ENCODE measurements around the gene LRRC74A.

Gene LRRC74A

DNA sequence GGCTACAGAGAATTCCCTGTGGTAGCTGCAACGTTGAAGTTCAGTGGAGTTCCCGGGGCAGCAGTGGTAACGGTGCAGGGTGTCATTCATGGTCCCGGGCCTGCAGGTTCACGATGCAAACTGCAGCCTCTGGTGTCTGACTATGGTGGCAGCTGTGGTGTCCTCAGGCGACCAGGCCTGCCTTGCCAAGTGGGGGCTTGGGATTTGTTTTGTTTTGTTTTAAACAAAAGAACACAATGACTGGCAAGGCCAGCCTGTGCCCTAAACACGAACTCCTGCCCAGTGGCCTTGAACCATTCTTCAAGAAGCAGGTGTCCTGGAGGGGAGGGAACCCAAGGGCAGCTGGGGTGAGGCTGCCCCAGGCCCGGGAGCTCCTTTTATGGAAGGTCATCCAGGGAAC is 48.5 kb downstream of the LRRC74A start:
- Histone ChIP-seq H3K27me3 (replicated peaks; ENCODE audit: control insufficient read depth, insufficient read depth, low read length) (peaks cover 2% of the 10 kb centered on the region), H3K36me3 (ENCODE audit: control insufficient read depth, insufficient read depth, low read length) (no peaks in the 10 kb centered on the region), H3K4me3 (replicated peaks; ENCODE audit: low read depth, low read length) (no peak overlapping the region)
- DNase-seq (ENCODE audit: extremely low read depth, insufficient read length), result no peak
- TF ChIP-seq, protein P1, sequence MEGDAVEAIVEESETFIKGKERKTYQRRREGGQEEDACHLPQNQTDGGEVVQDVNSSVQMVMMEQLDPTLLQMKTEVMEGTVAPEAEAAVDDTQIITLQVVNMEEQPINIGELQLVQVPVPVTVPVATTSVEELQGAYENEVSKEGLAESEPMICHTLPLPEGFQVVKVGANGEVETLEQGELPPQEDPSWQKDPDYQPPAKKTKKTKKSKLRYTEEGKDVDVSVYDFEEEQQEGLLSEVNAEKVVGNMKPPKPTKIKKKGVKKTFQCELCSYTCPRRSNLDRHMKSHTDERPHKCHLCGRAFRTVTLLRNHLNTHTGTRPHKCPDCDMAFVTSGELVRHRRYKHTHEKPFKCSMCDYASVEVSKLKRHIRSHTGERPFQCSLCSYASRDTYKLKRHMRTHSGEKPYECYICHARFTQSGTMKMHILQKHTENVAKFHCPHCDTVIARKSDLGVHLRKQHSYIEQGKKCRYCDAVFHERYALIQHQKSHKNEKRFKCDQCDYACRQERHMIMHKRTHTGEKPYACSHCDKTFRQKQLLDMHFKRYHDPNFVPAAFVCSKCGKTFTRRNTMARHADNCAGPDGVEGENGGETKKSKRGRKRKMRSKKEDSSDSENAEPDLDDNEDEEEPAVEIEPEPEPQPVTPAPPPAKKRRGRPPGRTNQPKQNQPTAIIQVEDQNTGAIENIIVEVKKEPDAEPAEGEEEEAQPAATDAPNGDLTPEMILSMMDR (IDR thresholded peaks at IDR 0.05; ENCODE audit: insufficient read depth, low read length, poor library complexity, severe bottlenecking), result no peak

GRCh38 chr14:76876076-76876475 is 49.9 kb downstream of the LRRC74A start:
- Histone ChIP-seq H3K27me3 (replicated peaks; ENCODE audit: control insufficient read depth, insufficient read depth, low read length) (peaks cover 2% of the 10 kb centered on the region), H3K4me3 (replicated peaks; ENCODE audit: low read depth, low read length) (no peak overlapping the region), H3K36me3 (ENCODE audit: control insufficient read depth, insufficient read depth, low read length) (no peaks in the 10 kb centered on the region)
- TF ChIP-seq, protein P1 (IDR thresholded peaks at IDR 0.05; ENCODE audit: insufficient read depth, low read length, poor library complexity, severe bottlenecking), result peak; percentile 87
- no peak for DNase-seq (ENCODE audit: extremely low read depth, insufficient read length)

GRCh38 chr14:76877871-76878270 is 51.7 kb downstream of the LRRC74A start:
- Histone ChIP-seq H3K36me3 (ENCODE audit: control insufficient read depth, insufficient read depth, low read length) (no peaks in the 10 kb centered on the region), H3K4me3 (replicated peaks; ENCODE audit: low read depth, low read length) (no peak overlapping the region), H3K27me3 (replicated peaks; ENCODE audit: control insufficient read depth, insufficient read depth, low read length) (no peaks in the 10 kb centered on the region)
- TF ChIP-seq, protein P1 (IDR thresholded peaks at IDR 0.05; ENCODE audit: insufficient read depth, low read length, poor library complexity, severe bottlenecking), result no peak
- no peak for DNase-seq (ENCODE audit: extremely low read depth, insufficient read length)

DNA sequence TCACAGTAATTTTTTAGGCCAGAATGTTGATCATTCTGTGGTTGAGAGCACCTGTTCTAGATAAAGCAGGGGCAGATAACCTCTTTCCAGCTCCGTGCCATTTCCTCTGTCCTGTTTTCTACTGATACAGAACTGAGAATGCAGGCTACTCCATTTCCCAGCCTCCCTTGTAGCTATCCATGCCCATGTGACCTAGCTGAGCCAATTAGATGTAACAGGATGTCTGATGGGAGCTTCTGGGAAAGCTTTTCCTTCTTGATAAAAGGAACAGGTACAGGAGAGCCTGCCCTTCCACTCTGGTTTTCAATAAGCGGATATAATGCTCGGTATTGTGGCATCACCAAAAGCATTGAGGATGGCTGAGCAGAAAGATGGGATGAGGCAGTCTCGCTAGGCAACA is 54.2 kb downstream of the LRRC74A start:
- DNase-seq (ENCODE audit: extremely low read depth, insufficient read length), result no peak
- TF ChIP-seq, protein P1 (IDR thresholded peaks at IDR 0.05; ENCODE audit: insufficient read depth, low read length, poor library complexity, severe bottlenecking), result no peak
- Histone ChIP-seq H3K27me3 (replicated peaks; ENCODE audit: control insufficient read depth, insufficient read depth, low read length) (no peaks in the 10 kb centered on the region), H3K36me3 (ENCODE audit: control insufficient read depth, insufficient read depth, low read length) (no peaks in the 10 kb centered on the region), H3K4me3 (replicated peaks; ENCODE audit: low read depth, low read length) (no peak overlapping the region)

GRCh38 chr14:76881348-76881747 is 55.1 kb downstream of the LRRC74A start:
- no peaks in the 10 kb centered on the region for H3K36me3 ChIP-seq (ENCODE audit: control insufficient read depth, insufficient read depth, low read length)

More at GRCh38 chr14:76881348-76881747, 55.1 kb downstream of the LRRC74A start:
- TF ChIP-seq, protein P1 (IDR thresholded peaks at IDR 0.05; ENCODE audit: insufficient read depth, low read length, poor library complexity, severe bottlenecking), result no peak
- Histone ChIP-seq H3K27me3 (replicated peaks; ENCODE audit: control insufficient read depth, insufficient read depth, low read length) (no peaks in the 10 kb centered on the region), H3K4me3 (replicated peaks; ENCODE audit: low read depth, low read length) (no peak overlapping the region)
- no peak for DNase-seq (ENCODE audit: extremely low read depth, insufficient read length)

Data from GM06990 (cell line).